Ramos (cell line): ENCODE data around the gene ADAM19.

Experiments used
- in situ Hi-C: fragments of 300-500 bp; cut with MboI; formaldehyde crosslinking; loops from one replicate; pipeline ENCODE4 v1.14.3; 2022; ENCODE audit warnings: low sequenced_read_pairs; ENCODE audit not compliant: unreplicated experiment

The ADAM19 gene

DNA sequence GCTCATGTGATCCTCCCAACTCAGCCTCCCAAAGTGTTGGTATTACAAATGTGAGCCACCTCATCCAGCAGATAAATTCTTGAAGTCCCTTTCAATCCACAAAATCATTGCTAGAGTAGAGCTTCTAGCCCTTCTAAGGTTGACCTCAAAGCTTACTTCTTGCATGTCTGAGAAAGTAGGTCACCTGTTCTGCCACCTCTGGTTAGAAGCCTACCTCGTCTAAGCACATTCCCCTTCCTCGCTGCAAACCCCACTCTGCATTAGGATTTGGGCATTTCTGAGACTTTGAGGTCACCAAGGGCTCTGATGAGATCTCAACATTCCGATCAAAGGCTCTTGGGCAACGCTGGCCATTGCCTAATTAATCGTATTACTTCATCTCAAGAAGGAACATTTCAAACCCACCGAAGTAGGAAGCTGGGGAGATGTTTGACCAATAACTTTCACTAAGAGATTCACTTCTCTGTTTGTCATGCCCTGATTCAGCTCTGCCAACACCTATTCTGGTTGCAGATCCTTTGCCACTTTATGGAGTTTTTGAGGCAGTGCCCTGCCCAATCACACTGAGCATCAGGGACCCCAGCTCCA is 8.6 kb downstream of the ADAM19 start:
- in situ Hi-C loops, result no loop called here

- in situ Hi-C loops, result no loop called here
Observed at GRCh38 chr5:157563929-157564716, 11.5 kb downstream of the ADAM19 start.

DNA sequence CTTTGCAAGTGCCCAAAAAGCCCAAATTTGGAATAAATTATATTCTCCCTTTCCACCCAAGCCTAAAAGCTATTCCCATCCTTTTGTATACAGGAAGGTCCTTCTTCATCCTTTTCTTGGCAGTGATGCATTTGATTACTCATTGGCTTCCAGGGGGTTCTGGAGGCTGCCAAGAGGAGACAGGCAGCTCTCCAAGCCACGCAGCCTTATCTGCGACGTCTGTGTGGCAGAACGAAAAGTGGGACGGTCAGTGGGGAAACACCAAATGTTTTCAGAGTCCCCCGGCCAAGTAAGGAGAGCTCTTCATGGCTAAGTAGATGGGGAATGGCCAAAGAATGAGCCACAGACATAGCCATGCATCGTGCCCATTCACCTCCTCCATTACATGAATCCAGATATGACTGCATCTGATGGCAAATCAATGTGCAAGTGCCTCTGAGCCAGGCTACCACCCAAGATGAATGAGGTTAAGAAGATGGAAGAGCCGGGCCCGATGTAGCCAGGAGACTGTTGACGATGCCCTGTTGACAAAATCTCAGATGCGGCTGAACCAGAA is 12.1 kb downstream of the ADAM19 start:
- in situ Hi-C loops, result no loop called here

DNA sequence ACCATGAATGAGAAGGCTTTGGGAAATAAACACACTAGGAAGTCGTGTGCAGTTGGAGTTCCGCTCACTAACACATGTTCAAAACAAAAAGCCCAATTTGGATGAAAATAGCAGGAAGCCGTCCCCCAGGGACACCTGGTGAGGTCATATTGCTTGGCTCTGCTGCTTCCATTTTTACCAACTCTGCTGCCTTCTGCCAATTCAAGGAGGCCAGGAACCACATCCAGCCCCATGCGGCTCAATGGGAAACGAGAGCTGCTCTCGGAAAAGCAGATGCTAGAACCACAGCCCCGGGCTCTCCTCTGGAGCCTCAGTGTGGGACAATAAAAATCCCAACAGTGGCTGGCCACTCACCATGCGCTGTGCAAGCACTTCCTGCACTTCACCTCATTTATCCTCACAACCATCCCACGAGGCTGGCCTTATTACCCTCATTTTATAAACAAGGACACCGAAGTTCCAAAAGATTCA is 13.4 kb downstream of the ADAM19 start:
- in situ Hi-C loops, result no loop called here

DNA sequence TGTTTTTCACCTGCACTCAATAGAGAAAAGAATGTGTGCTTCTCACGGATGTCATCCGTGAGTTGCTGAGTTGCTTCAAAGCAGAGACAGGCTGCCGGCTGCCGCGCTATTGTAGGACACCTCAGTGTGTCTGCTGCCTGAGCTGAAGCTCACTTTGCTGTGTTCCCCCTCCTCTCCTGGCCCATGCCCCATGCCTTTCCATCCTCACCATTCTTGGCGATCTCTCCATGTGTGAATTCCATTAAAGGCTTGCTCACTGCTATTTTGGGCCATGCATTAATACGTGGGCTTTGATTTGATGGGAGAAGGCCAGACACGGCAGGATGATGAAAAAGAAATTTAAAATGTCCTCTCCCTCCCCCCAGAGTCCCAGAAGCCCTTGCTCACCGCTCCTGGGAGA is 14.5 kb downstream of the ADAM19 start:
- in situ Hi-C loops, result no loop called here

- in situ Hi-C loops, result no loop called here
Observed at GRCh38 chr5:157559301-157559700, 16.3 kb downstream of the ADAM19 start.

DNA sequence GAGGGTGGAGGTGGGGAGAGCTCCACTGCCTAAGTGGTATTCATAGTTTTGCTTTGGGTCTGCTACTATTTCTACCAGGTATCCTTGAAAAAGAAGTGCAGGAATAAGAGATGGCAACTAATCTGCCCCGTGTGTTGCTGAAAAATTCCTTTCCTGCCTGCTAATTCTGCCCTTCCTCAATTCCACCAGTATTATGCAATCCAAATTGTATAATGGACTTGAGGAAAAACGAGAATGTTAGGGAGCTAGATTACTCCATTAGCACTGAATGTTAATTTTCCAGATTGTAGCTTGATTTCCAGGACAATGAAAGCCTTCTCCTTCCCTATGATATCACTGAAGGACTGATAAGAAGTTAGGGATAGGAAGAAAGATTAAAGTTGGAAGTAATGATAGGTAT is 16.9 kb downstream of the ADAM19 start:
- in situ Hi-C loops, result no loop called here

DNA sequence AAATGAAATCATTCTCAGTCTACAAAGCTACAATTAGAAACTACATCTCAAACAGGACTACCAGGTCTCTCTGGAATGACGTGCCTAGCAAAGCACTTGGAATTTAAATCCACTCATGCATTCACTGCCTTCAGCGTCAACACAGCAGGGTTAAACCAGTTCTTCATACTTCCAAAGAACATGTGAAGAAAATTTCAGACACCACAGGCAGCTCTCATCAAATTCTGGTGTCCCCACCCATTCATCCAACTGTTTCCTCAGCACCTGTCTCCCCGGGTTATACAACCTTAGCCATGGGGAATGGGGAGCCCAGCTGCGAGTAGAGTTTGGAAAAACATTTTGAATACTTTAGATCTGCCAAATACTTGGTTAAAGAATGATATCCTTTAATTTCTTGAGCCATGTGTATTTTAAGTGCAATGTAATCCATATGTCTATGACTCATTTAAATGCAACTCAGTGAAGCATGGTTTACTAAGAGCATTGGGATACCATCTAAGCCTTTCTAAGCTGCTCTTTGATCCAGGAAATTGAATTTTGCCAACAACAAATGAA is 17.5 kb downstream of the ADAM19 start:
- in situ Hi-C loops, result no loop called here

GRCh38 chr5:157556615-157557418 is 18.8 kb downstream of the ADAM19 start:
- in situ Hi-C loops, result no loop called here

- in situ Hi-C loops, result no loop called here
Observed at GRCh38 chr5:157555037-157555640, 20.4 kb downstream of the ADAM19 start.

- in situ Hi-C loops, result no loop called here
Observed at GRCh38 chr5:157554179-157555036, 21.2 kb downstream of the ADAM19 start.

GRCh38 chr5:157552650-157553049 is 22.9 kb downstream of the ADAM19 start:
- in situ Hi-C loops, result no loop called here

- in situ Hi-C loops, result no loop called here
Observed at GRCh38 chr5:157550663-157551062, 24.9 kb downstream of the ADAM19 start.

GRCh38 chr5:157549954-157550549 is 25.5 kb downstream of the ADAM19 start:
- in situ Hi-C loops, result no loop called here

DNA sequence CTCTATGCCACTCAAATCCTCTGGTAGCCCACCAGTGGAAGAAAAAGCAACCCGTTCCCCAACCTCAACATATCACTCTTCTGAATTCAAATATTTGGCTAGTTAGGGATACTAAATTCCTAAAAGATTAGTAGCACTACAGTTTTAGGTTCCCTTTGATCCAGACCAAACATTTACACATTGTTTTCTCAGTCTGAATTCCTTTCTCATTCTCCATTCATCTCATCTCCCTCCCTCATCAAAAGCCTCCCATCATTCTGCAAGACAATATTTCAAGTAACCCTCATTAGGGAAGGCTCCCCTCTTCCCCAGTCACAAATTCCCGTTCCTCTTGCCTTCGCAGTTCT is 26.3 kb downstream of the ADAM19 start:
- in situ Hi-C loops, result no loop called here

DNA sequence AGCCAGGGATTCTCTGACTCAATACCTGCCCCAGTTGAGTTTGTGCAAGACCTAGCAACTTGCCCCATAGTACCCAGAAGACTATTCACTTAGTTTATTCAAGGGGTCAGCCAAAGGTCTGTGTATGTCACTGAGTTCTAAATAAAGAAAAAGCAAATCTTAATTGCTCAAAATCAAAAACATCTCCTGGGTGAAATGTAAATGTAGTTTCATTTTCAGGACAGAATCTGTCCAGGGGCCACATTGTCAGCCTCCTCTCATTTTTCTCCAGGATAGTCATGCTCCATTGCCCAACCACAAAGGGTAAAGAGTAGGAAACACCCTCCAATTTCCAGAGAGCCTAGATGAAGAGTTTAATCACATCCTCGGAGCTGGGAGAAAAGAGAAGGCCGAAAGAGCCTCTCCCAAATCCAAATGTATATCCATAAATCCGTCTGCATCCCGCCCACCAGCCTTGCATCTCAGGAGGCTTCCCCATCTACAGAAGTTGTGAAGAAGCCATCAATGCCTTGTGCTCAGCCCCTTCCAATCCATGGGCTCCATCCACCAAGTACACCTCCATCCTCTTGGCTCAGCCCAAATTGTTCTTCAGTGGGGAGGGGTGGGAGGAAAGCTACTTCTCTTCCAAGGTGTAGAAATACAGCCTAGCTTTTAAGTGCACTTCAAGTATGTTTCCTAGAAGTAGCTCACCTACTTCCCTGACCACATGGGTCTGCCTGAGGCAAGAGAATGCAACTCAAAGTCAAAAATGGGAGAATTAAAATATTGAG is 26.9 kb downstream of the ADAM19 start:
- in situ Hi-C loops, result no loop called here

- in situ Hi-C loops, result no loop called here
Observed at GRCh38 chr5:157547941-157548512, 27.5 kb downstream of the ADAM19 start.
